Central memory CD4-positive, alpha-beta T cell (primary cell): ENCODE measurements around the gene PPM1M.
"Not testable (repeated sequence)": the region's sequence is repeated elsewhere in the genome, so short reads cannot be mapped to it uniquely, and the experiment has no call there.

Experiments
- DNase-seq: peaks from one replicate; pipeline ENCODE4 v3.0.0; 2022

PPM1M gene

DNA sequence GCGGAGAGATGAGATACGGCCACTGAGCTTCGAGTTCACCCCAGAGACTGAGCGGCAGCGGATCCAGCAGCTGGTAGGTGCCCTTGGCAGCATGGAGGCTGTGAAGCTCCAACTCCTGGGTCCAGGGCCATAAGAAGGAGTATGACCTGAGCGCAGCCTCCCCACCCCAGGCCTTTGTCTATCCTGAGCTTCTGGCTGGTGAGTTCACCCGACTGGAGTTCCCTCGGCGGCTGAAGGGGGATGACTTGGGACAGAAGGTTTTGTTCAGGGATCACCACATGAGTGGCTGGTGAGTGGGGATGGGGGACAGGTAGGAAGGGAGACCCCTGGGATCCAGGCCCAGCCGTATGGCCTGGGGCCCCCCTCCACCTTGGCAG, 2.6 kb downstream of the PPM1M start:
- DNase-seq, result no peak

GRCh38 chr3:52248816-52249547, 3.4 kb downstream of the PPM1M start:
- no peak for DNase-seq

DNA sequence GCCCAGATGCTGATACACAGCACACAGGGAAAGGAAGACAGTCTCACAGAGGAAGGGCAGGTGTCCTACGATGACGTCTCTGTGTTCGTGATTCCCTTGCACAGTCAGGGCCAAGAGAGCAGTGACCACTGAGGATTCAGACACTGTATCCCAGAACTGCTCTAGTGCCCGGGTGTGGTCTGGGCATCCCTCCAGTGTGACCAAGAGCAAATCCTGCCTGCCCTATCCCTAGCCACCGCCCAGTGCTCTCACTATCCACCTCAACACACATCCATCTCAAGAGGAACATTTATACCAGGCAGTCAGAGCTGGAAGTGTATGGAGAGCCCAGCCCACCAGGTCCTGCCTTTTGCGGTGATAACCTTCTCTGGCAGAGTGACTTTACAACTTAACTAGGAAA, 4.1 kb downstream of the PPM1M start:
- no peak for DNase-seq

DNA sequence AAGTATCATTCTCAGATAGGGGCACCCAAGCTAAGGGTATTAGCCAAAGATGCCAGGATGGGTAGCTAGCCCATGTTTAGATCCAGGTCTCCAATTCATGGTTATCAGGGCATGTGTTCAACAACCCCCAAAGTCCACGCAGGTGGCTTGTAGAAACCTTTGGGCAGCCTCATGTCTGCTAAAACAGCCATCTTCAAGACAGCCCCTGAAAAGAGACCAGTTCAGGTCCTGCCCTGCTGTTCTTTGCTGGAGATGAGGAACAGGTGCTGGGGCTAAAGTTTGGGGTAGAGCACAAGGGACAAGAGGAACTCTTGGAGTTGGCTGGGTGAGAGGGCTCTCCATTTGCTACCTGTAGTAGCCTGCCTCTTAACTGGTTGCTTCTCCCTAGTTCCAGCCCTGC, 4.6 kb downstream of the PPM1M start:
- DNase-seq, result no peak

DNA sequence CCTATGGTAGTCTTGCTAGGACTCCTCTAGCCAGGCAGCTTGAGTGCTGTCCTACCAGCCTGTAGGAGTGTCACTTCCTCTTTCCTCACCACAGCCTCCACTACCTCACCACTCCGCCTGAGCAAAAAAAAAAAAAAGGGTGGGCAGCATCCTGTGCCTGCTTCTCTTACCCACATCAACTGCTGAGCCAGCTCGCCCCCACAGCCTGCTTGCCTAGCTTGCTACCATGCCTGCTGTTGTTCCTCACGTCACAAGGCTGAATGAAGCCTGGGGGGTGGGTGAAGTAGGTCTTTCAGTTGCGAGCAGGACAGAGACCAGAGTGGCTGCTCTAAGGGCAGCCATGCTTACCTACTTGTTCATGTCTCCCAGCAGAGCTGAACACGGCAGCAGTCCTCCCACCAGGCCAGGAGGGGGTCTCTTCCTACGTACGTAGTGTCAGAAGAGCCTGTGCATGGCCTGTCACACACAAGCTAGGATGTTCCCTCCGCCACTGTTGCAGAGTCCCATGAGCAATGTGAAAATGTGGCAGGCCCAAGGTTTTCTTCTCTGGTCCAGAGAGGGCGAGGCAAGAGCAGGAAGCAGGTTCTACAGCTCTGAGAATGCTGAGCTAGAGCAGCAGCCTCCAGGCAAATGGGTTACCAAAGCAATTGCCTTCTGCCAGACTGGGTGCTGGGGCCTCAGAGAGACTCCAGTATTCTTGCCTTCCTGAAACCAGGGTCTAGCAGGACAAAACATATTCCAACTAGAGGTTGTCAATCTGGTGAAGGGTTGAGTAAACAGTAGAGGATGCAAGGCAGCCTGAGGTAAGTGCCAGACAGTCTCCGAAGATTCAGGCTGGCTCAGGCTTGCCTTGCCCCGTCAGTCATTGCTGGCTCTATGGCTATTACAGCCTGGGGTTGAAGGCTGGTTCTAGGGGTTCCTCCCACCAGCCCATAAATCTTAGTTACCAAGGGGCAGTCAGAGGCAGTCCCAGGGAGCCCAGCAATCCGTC, 8.1 kb downstream of the PPM1M start:
- peak; percentile 95 for DNase-seq

GRCh38 chr3:52254608-52255007, 9.0 kb downstream of the PPM1M start:
- no peak for DNase-seq

GRCh38 chr3:52256159-52256558, 10.6 kb downstream of the PPM1M start:
- no peak for DNase-seq

- DNase-seq, result no peak
Observed at GRCh38 chr3:52256622-52257021, 11.1 kb downstream of the PPM1M start.

DNA sequence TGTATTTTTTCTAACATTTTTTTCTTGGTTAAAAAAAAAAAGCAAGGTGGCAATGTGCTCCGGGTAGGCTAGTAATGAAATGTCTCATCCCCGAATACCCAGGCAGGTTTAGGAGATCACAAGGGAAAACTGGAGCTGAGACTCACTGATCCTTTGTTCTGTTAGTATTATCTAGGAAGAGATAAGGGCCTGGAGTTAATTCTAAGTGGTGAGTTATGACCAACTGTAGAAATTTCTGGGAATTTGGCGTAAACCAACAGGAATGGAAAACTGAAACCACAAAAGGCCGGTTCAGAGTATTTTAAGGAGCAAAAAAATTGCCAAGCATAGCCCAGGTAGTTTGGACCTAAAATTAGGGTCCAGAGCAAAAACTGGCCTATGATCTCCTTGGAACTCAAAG, 12.4 kb downstream of the PPM1M start:
- no peak for DNase-seq

GRCh38 chr3:52259035-52259434, 13.5 kb downstream of the PPM1M start:
- DNase-seq, result no peak

DNA sequence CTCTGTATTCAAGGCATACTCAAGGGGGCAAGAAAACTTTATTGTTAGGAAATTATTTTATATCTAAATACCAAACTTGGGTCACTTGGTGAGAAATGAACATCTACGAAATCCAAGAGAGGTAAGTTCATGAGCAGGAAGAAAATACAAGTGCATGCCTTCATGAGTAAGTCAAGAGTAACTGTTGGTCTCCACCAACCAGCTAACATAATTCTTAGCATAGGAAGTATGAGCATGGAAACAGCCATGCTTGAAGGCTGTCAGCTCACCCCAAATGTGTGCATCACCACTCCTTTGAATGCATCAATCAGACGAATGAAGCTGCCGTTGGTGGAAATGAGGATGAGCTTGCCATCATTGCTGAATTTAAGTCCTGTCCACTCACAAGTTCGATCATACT, 13.9 kb downstream of the PPM1M start:
- no peak for DNase-seq

DNA sequence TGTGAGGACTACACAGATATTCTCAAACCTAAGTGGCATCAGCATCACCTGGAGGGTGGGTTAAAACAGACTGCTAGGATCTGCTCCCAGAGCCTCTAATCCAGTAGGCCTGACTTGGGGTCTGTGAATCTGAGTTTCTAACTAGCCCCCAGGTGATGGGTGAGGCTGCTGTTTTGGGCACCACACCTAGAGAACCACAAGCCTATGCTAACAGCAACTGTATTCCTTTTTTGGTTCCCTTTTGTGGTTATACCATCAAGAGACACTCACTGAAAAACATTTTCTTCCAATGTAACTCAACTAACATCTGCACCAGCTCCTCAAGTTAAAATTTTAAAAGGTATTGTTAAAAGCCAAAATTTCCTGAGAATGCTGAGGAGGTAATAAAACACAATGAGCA, 16.9 kb downstream of the PPM1M start:
- no peak for DNase-seq

- no peak for DNase-seq
Observed at GRCh38 chr3:52265387-52265786, 19.8 kb downstream of the PPM1M start.

DNA sequence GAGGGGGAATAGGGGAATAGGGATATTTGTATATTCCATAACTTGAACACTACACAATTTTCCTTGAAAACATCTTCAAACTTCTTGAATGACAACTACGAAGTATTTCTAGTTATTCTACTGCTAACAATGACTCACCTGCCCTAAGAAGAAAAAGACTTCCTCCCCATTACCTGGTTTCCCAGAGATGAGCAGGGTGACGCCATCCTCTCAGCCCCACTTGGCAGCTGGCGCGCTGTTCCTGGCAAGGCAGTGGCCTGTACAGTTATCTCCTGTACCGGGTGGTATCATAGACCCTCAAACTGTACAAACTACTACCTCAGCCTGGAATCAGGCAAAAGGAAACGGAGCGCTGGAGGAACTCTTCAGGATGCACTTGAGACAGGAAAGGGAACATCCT, 22.5 kb downstream of the PPM1M start:
- no peak for DNase-seq

- no peak for DNase-seq
Observed at GRCh38 chr3:52269776-52270175, 24.2 kb downstream of the PPM1M start.

GRCh38 chr3:52270252-52270754, 24.7 kb downstream of the PPM1M start:
- DNase-seq, result no peak

DNA sequence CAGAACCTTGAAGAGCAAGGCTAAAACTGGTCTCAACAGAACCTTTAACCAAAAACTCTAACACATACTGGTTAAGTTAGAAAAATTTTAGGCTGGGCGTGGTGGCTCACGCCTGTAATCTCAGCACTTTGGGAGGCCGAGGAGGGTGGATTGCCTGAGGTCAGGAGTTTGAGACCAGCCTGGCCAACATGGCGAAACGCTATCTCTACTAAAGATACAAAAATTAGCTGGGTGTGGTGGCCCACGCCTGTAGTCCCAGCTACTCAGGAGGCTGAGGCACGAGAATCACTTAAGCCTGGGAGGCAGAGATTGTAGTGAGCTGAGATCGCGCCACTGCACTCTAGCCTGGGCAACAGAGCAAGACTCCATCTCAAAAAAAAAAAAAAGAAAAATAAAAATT, 26.6 kb downstream of the PPM1M start:
- DNase-seq, result not testable (repeated sequence)

- no peak for DNase-seq
Observed at GRCh38 chr3:52272831-52273230, 27.3 kb downstream of the PPM1M start.

- not testable (repeated sequence) for DNase-seq
Observed at GRCh38 chr3:52274781-52275180, 29.2 kb downstream of the PPM1M start.

DNA sequence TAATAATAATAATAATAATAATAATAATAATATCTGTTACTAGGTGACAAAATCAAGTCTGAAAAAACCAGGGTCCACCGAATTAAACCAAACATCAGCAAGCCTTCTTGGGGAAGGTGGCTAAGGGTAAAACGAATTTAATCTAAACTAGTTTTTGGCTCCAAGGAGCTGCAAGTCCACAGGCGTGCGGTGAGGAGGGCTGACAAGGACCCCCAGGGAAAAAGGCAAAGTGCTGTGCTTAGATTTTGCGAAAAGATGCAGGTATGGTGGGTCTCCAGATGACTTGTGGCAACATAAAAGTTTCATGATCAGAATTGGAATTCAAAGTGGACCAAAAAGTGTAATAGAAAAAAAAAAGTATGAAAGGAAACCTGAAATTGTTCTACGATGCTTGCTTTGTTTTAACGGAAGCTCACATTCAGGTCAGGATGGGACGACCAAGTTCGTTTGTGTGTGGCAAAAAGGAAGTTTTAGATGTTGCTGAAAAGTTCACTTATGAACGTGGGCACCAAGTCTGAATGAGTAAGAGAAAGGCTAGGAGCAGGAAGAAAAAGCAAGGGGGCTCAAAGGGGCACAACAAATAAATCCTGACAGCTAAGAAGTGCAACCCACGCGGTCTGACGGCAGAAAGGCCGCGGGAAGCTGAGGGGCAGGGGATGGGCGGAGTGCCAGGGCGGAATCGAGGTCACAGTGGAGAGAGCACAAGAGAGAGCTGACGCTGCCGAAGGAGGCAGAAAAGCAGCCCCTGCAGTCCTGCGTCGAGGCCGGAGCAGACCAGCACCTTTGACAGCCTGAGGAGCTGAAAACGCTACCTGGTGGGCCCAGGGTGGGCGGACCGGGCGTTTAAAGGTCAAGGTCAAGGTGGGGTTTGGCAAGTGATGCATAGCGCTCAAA, 31.8 kb downstream of the PPM1M start:
- peak; percentile 67 for DNase-seq

DNA sequence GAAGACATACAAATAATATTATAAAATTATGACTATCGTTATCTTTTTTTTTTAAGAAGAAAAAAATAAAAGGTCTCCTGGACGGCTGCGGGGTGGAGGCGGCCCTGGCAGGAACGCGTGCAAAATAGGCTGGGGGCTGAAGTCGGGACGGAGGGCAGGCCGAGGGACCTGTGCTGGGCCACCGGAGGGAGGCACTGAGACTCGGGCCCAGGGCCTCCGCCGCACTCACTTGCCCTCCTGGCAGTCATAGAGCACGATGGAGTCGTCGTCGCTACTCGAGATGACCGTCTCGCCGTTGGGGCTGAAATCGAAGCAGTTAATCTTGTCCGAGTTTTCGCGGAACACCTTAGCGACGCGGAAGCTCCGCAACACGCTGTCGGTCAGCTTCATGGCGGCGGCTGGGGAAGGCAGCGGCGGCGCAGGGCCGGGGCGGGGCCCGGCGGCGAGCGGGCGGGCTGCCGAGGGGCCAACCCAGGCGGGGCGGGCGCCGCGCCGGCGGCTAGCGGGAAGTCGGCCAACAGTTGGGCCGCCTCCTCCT, 32.5 kb downstream of the PPM1M start:
- no peak for DNase-seq

- DNase-seq, result peak; percentile 94
Observed at GRCh38 chr3:52278510-52279069, 33.0 kb downstream of the PPM1M start, which contains the start of gene WDR82. Gene WDR82 (minus strand): TSS chr3:52278649. CDS start chr3:52278361, 288 bp downstream.
